K562 (cell line): ENCODE results near the gene ITGA11. TPM values are rescaled to one million over a fixed set of nuclear protein-coding genes. Genes with fewer than 3 reads are reported as not detected.

Source experiments
- ARID1B ChIP-seq: fragments of 450-650 bp; IDR thresholded peaks from 2 replicates; pipeline ENCODE4 v1.6.1; 2016; ENCODE audit warnings: antibody characterized with exemption, mild to moderate bottlenecking, inconsistent platforms
- ARID3A ChIP-seq: IDR thresholded peaks from 2 replicates; pipeline ENCODE4 v1.6.1; 2012; ENCODE audit warnings: low read depth, low read length, improper control_type of control experiment, borderline replicate concordance
- MYNN ChIP-seq, 2 experiments: sonication (generic); formaldehyde crosslinking in 1 of 2; IDR thresholded peaks; 2 replicates each; pipeline versions ENCODE4 v1.5.0 to v1.6.1; 2016 to 2020; ENCODE audit warnings: antibody characterized with exemption in 1 of 2, missing genetic modification reagents in 1 of 2
- NFYB ChIP-seq: IDR thresholded peaks from 2 replicates; pipeline ENCODE4 v1.6.1; 2011; ENCODE audit warnings: mild to moderate bottlenecking, moderate library complexity; ENCODE audit not compliant: insufficient read length; ENCODE audit errors: extremely low read depth
- PTBP1 ChIP-seq: fragments of 200-400 bp; formaldehyde crosslinking; IDR thresholded peaks from 2 replicates; pipeline ENCODE4 v1.6.1; 2017; ENCODE audit warnings: low read depth, low read length
- RFX5 ChIP-seq: IDR thresholded peaks from 2 replicates; pipeline ENCODE4 v1.6.1; 2011; ENCODE audit warnings: low read depth, mild to moderate bottlenecking, improper control_type of control experiment, low read length
- TAF9B ChIP-seq: fragments of 450-650 bp; IDR thresholded peaks from 2 replicates; pipeline ENCODE4 v1.6.1; 2018; ENCODE audit warnings: mild to moderate bottlenecking; ENCODE audit not compliant: partially characterized antibody
- THRAP3 ChIP-seq: fragments of 450-650 bp; IDR thresholded peaks from 2 replicates; pipeline ENCODE4 v1.6.1; 2016; ENCODE audit warnings: mild to moderate bottlenecking, inconsistent platforms, borderline replicate concordance
- polyA plus RNA-seq, 8 experiments: library from polyadenylated mRNA; depleted of rRNA in 4 of 8; stranded (reverse) in 5 of 8; unstranded in 3 of 8; fragments of >200 nt; fragmentation: Nextera tagmentation in 2 of 8; fragmentation: Illumina TruSeq in 1 of 8; extraction: Ambion mirVana in 2 of 8; extraction: Trizol in 1 of 8; gene quantifications; 2 replicates each; pipeline versions ENCODE4 v1.2.1 to v1.2.3, GENCODE V29; 2011 to 2014; ENCODE audit warnings: inconsistent platforms in 1 of 8, missing spikeins in 1 of 8
- total RNA-seq, 7 experiments: library from RNA; depleted of rRNA in 6 of 7; stranded (reverse); fragments of >200 nt in 6 of 7; fragmentation: Illumina TruSeq in 2 of 7; extraction: Trizol in 2 of 7; gene quantifications; 2 replicates each; pipeline versions ENCODE4 v1.2.1 to v1.2.3, GENCODE V29; 2011 to 2021; ENCODE audit warnings: low replicate concordance in 1 of 7
- TF ChIP-seq, protein P1 (sequence below): fragments of 450-650 bp; IDR thresholded peaks from 2 replicates; pipeline ENCODE4 v1.6.1; 2016; ENCODE audit warnings: mild to moderate bottlenecking, moderate library complexity
- TF ChIP-seq, protein P2 (sequence below): fragments of 250-450 bp; sonication (Bioruptor Pico); IDR thresholded peaks from 2 replicates; pipeline ENCODE4 v1.8.0; 2022; ENCODE audit warnings: moderate library complexity, mild to moderate bottlenecking, inconsistent platforms
- TF ChIP-seq, protein P3 (sequence below), 2 experiments: fragments of 450-650 bp in 1 of 2; sonication (generic) in 1 of 2; formaldehyde crosslinking in 1 of 2; IDR thresholded peaks in 1 of 2; conservative IDR thresholded peaks in 1 of 2; 2 replicates each; pipeline versions ENCODE4 v1.6.1 to v1.8.1; 2016 to 2023; ENCODE audit warnings: mild to moderate bottlenecking in 2 of 2, moderate library complexity in 2 of 2, inconsistent platforms in 1 of 2, missing genetic modification reagents in 1 of 2

ITGA11 gene
- total and polyA plus RNA-seq, 9 of the 15 experiments (the other 6 are each of a cell fraction or from before 2014, with no cell fraction given) = 0.01 TPM; not detected in 8

DNA sequence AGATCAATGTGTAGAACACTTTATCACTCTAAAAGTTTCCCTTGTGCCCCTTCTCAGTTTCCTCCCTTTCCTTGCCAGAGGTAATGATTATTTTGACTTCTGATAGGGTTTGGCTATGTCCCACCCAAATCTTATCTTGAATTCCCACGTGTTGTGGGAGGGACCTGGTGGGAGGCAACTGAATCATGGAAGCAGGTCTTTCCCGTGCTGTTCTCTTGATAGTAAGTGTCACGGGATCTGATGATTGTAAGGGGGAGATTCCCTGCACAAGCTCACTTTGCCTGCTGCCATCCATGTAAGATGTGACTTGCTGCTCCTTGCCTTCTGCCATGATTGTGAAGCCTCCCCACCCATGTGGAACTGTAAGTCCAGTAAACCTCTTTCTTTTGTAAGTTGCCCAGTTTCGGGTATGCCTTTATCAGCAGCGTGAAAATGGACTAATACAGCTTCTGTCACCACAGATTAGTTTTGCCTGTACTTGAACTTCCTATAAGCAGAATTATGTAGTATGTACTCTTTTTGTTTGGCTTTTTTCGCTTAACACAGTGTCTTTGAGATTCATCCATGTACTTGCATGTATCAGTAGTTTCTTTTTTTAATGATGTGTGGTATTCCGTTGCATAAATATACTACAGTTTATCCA, 147.2 kb downstream of the ITGA11 start (continued):
- TF ChIP-seq, protein P1, sequence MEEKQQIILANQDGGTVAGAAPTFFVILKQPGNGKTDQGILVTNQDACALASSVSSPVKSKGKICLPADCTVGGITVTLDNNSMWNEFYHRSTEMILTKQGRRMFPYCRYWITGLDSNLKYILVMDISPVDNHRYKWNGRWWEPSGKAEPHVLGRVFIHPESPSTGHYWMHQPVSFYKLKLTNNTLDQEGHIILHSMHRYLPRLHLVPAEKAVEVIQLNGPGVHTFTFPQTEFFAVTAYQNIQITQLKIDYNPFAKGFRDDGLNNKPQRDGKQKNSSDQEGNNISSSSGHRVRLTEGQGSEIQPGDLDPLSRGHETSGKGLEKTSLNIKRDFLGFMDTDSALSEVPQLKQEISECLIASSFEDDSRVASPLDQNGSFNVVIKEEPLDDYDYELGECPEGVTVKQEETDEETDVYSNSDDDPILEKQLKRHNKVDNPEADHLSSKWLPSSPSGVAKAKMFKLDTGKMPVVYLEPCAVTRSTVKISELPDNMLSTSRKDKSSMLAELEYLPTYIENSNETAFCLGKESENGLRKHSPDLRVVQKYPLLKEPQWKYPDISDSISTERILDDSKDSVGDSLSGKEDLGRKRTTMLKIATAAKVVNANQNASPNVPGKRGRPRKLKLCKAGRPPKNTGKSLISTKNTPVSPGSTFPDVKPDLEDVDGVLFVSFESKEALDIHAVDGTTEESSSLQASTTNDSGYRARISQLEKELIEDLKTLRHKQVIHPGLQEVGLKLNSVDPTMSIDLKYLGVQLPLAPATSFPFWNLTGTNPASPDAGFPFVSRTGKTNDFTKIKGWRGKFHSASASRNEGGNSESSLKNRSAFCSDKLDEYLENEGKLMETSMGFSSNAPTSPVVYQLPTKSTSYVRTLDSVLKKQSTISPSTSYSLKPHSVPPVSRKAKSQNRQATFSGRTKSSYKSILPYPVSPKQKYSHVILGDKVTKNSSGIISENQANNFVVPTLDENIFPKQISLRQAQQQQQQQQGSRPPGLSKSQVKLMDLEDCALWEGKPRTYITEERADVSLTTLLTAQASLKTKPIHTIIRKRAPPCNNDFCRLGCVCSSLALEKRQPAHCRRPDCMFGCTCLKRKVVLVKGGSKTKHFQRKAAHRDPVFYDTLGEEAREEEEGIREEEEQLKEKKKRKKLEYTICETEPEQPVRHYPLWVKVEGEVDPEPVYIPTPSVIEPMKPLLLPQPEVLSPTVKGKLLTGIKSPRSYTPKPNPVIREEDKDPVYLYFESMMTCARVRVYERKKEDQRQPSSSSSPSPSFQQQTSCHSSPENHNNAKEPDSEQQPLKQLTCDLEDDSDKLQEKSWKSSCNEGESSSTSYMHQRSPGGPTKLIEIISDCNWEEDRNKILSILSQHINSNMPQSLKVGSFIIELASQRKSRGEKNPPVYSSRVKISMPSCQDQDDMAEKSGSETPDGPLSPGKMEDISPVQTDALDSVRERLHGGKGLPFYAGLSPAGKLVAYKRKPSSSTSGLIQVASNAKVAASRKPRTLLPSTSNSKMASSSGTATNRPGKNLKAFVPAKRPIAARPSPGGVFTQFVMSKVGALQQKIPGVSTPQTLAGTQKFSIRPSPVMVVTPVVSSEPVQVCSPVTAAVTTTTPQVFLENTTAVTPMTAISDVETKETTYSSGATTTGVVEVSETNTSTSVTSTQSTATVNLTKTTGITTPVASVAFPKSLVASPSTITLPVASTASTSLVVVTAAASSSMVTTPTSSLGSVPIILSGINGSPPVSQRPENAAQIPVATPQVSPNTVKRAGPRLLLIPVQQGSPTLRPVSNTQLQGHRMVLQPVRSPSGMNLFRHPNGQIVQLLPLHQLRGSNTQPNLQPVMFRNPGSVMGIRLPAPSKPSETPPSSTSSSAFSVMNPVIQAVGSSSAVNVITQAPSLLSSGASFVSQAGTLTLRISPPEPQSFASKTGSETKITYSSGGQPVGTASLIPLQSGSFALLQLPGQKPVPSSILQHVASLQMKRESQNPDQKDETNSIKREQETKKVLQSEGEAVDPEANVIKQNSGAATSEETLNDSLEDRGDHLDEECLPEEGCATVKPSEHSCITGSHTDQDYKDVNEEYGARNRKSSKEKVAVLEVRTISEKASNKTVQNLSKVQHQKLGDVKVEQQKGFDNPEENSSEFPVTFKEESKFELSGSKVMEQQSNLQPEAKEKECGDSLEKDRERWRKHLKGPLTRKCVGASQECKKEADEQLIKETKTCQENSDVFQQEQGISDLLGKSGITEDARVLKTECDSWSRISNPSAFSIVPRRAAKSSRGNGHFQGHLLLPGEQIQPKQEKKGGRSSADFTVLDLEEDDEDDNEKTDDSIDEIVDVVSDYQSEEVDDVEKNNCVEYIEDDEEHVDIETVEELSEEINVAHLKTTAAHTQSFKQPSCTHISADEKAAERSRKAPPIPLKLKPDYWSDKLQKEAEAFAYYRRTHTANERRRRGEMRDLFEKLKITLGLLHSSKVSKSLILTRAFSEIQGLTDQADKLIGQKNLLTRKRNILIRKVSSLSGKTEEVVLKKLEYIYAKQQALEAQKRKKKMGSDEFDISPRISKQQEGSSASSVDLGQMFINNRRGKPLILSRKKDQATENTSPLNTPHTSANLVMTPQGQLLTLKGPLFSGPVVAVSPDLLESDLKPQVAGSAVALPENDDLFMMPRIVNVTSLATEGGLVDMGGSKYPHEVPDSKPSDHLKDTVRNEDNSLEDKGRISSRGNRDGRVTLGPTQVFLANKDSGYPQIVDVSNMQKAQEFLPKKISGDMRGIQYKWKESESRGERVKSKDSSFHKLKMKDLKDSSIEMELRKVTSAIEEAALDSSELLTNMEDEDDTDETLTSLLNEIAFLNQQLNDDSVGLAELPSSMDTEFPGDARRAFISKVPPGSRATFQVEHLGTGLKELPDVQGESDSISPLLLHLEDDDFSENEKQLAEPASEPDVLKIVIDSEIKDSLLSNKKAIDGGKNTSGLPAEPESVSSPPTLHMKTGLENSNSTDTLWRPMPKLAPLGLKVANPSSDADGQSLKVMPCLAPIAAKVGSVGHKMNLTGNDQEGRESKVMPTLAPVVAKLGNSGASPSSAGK = peak; percentile 24; the same call in 1 of the 2 replicates
- no peak for TF ChIP-seq ARID3A
- TF ChIP-seq PTBP1 = no peak
- TF ChIP-seq RFX5 = no peak
- TF ChIP-seq, protein P2, sequence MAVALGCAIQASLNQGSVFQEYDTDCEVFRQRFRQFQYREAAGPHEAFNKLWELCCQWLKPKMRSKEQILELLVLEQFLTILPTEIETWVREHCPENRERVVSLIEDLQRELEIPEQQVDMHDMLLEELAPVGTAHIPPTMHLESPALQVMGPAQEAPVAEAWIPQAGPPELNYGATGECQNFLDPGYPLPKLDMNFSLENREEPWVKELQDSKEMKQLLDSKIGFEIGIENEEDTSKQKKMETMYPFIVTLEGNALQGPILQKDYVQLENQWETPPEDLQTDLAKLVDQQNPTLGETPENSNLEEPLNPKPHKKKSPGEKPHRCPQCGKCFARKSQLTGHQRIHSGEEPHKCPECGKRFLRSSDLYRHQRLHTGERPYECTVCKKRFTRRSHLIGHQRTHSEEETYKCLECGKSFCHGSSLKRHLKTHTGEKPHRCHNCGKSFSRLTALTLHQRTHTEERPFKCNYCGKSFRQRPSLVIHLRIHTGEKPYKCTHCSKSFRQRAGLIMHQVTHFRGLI (CRISPR knock-in tag) = no peak
- no peak for TF ChIP-seq TAF9B
- TF ChIP-seq THRAP3 = no peak
- TF ChIP-seq ARID1B = peak; percentile 52
- TF ChIP-seq, protein P3, sequence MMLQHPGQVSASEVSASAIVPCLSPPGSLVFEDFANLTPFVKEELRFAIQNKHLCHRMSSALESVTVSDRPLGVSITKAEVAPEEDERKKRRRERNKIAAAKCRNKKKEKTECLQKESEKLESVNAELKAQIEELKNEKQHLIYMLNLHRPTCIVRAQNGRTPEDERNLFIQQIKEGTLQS (IDR thresholded peaks at IDR 0.05) = no peak
- TF ChIP-seq, protein P3 (CRISPR knock-in tag; conservative IDR thresholded peaks at IDR 0.05) = no peak
- TF ChIP-seq NFYB = no peak
- TF ChIP-seq MYNN (IDR thresholded peaks at IDR 0.05) = no peak
- TF ChIP-seq MYNN (CRISPR knock-in tag; IDR thresholded peaks at IDR 0.05) = no peak
